GM21786 (cell line): Measurements from ENCODE around the gene KSR2.

Experiments
- ATAC-seq: cut with Tn5 transposase; IDR thresholded peaks from one replicate; pipeline ENCODE4 v1.9.1; 2021; ENCODE audit not compliant: unreplicated experiment

The KSR2 gene

GRCh38 chr12:117699118-117699517 is 269.7 kb downstream of the KSR2 start:
- ATAC-seq: no peak

- no peak for ATAC-seq
Observed at GRCh38 chr12:117695956-117696355, 272.8 kb downstream of the KSR2 start.

GRCh38 chr12:117692512-117692911 is 276.3 kb downstream of the KSR2 start:
- no peak for ATAC-seq

GRCh38 chr12:117689857-117690256 is 278.9 kb downstream of the KSR2 start:
- ATAC-seq: no peak

GRCh38 chr12:117688446-117688845 is 280.3 kb downstream of the KSR2 start:
- ATAC-seq: no peak

- ATAC-seq: no peak
Observed at GRCh38 chr12:117686911-117687377, 281.8 kb downstream of the KSR2 start.

- ATAC-seq: no peak
Observed at GRCh38 chr12:117686210-117686609, 282.6 kb downstream of the KSR2 start.

- no peak for ATAC-seq
Observed at GRCh38 chr12:117685110-117685926, 283.5 kb downstream of the KSR2 start.

- ATAC-seq: no peak
Observed at GRCh38 chr12:117684471-117684870, 284.3 kb downstream of the KSR2 start.

GRCh38 chr12:117680312-117680711 is 288.5 kb downstream of the KSR2 start:
- no peak for ATAC-seq

- no peak for ATAC-seq
Observed at GRCh38 chr12:117679776-117680175, 289.0 kb downstream of the KSR2 start.

- no peak for ATAC-seq
Observed at GRCh38 chr12:117674763-117675162, 294.0 kb downstream of the KSR2 start.

- ATAC-seq: no peak
Observed at GRCh38 chr12:117674313-117674712, 294.5 kb downstream of the KSR2 start.

- no peak for ATAC-seq
Observed at GRCh38 chr12:117671734-117672133, 297.1 kb downstream of the KSR2 start.

- no peak for ATAC-seq
Observed at GRCh38 chr12:117664169-117664568, 304.6 kb downstream of the KSR2 start.

GRCh38 chr12:117662620-117663395 is 306.0 kb downstream of the KSR2 start:
- ATAC-seq: no peak

- ATAC-seq: no peak
Observed at GRCh38 chr12:117662220-117662619, 306.6 kb downstream of the KSR2 start.

GRCh38 chr12:117661471-117661870 is 307.3 kb downstream of the KSR2 start:
- no peak for ATAC-seq

GRCh38 chr12:117660896-117661295 is 307.9 kb downstream of the KSR2 start:
- ATAC-seq: no peak

- no peak for ATAC-seq
Observed at GRCh38 chr12:117658226-117658625, 310.6 kb downstream of the KSR2 start.

GRCh38 chr12:117649796-117650195 is 319.0 kb downstream of the KSR2 start:
- ATAC-seq: no peak

- ATAC-seq: no peak
Observed at GRCh38 chr12:117646520-117646919, 322.3 kb downstream of the KSR2 start.
